K562 (cell line): ENCODE measurements around the gene TUBGCP6. TPM values are rescaled to one million over a fixed set of nuclear protein-coding genes. Genes with fewer than 3 reads are reported as not detected.

ENCODE experiments used
- ATAC-seq: fragments of 200-7000 bp; cut with Tn5 transposase; 3 replicates; pipeline ENCODE4 v1.9.1; 2020; ENCODE audit warnings: moderate library complexity
- BruUV-seq: library from RNA; stranded (reverse); fragments of 400-500 nt; replicated peaks from 2 replicates; lab custom pipeline; 2021; lab: Mats Ljungman, UMichigan
- CTCF ChIA-PET: fragments of 300-600 bp; formaldehyde crosslinking; extraction: SDS; loops from one replicate; lab custom pipeline; 2021; ENCODE audit warnings: low intra/inter-chr PET ratio; lab: Yijun Ruan, JAX
- POLR2A ChIA-PET: fragments of 300-600, 350-650 bp; sonication (Branson Sonifier 250); formaldehyde crosslinking; extraction: SDS; loops from one replicate; lab custom pipeline; 2021; ENCODE audit warnings: antibody characterized with exemption, inconsistent platforms; lab: Yijun Ruan, JAX
- DNase-seq, 4 experiments: peaks; one replicate each; pipeline versions ENCODE4 v3.0.0 to v3.0.0-alpha.2; 2011 to 2018; ENCODE audit warnings: low spot score in 3 of 4, mixed read lengths in 3 of 4; ENCODE audit errors: extremely low read depth in 1 of 4
- FAIRE-seq: peaks from 2 replicates; lab custom pipeline; 2011; peaks lifted over from hg19 to GRCh38; lab: Jason Lieb, UNC
- H2AFZ ChIP-seq: 2 replicates; pipeline ENCODE4 v1.6.0; 2011; ENCODE audit warnings: low read depth, low read length, control low read depth, inconsistent platforms
- H3K27ac ChIP-seq: fragments of 200-600 bp; 3 replicates; pipeline ENCODE4 v1.8.0; 2011; ENCODE audit warnings: low read depth, mild to moderate bottlenecking, control low read depth, inconsistent platforms, low read length, moderate library complexity, mixed read lengths; ENCODE audit errors: extremely low read depth
- H3K27me3 ChIP-seq, 2 experiments: fragments of 300-600 bp in 1 of 2; 2 replicates in 1 of 2; 3 replicates in 1 of 2; pipeline versions ENCODE4 v1.6.0 to v1.8.0; 2011; ENCODE audit warnings: inconsistent platforms in 2 of 2, low read length in 2 of 2, mild to moderate bottlenecking in 1 of 2, mixed read lengths in 1 of 2, moderate library complexity in 1 of 2; ENCODE audit not compliant: control insufficient read depth in 2 of 2, insufficient read depth in 2 of 2
- H3K36me3 ChIP-seq: fragments of 300-600 bp; 3 replicates; pipeline ENCODE4 v1.8.0; 2011; ENCODE audit warnings: mild to moderate bottlenecking, low read length, inconsistent platforms; ENCODE audit not compliant: control insufficient read depth, insufficient read depth
- H3K4me1 ChIP-seq, 2 experiments: fragments of 200-600 bp in 1 of 2; replicated peaks in 1 of 2; 2 replicates in 1 of 2; 3 replicates in 1 of 2; pipeline versions ENCODE4 v1.5.1 to v1.8.0; 2011; ENCODE audit warnings: inconsistent platforms in 2 of 2, low read length in 2 of 2, mild to moderate bottlenecking in 1 of 2, mixed read lengths in 1 of 2, moderate library complexity in 1 of 2; ENCODE audit not compliant: control insufficient read depth in 2 of 2, insufficient read depth in 2 of 2
- H3K4me2 ChIP-seq: 2 replicates; pipeline ENCODE4 v1.6.1; 2011; ENCODE audit warnings: low read length, control low read depth, inconsistent platforms, mixed read lengths; ENCODE audit not compliant: insufficient read depth
- H3K4me3 ChIP-seq: fragments of 200-600 bp; sonication (generic), shearing (Covaris generic); 2 replicates; pipeline ENCODE4 v1.5.1; 2016; ENCODE audit warnings: control low read depth, inconsistent platforms
- H3K79me2 ChIP-seq: fragments of 200-600 bp; 3 replicates; pipeline ENCODE4 v1.8.0; 2011; ENCODE audit warnings: low read length, inconsistent platforms; ENCODE audit not compliant: control insufficient read depth, insufficient read depth
- H3K9ac ChIP-seq, 2 experiments: 2 replicates each; pipeline versions ENCODE4 v1.6.0 to v1.6.1; 2011; ENCODE audit warnings: low read depth in 2 of 2, low read length in 2 of 2, control low read depth in 1 of 2, inconsistent platforms in 1 of 2, mild to moderate bottlenecking in 1 of 2, mixed read lengths in 1 of 2; ENCODE audit not compliant: insufficient read depth in 1 of 2
- H3K9me1 ChIP-seq: one replicate; pipeline ENCODE4 v1.6.0; 2011; ENCODE audit warnings: inconsistent platforms, mild to moderate bottlenecking, low read length, moderate library complexity; ENCODE audit not compliant: control insufficient read depth, insufficient read depth
- H3K9me3 ChIP-seq: replicated peaks from 2 replicates; pipeline ENCODE4 v1.5.1; 2011; ENCODE audit warnings: low read depth, low read length, inconsistent platforms; ENCODE audit not compliant: control insufficient read depth, insufficient read depth
- H4K20me1 ChIP-seq: replicated peaks from 2 replicates; pipeline ENCODE4 v1.6.1; 2011; ENCODE audit warnings: low read length, inconsistent platforms, mixed read lengths; ENCODE audit not compliant: control insufficient read depth, insufficient read depth
- POLR2A ChIP-seq: fragments of 450-650 bp; conservative IDR thresholded peaks from 2 replicates; pipeline ENCODE4 v1.6.1; 2016
- POLR2G ChIP-seq: fragments of 200-400 bp; formaldehyde crosslinking; IDR thresholded peaks from 2 replicates; pipeline ENCODE4 v1.6.1; 2017; ENCODE audit warnings: low read depth, mild to moderate bottlenecking, antibody characterized with exemption, low read length, moderate library complexity
- POLR3G ChIP-seq: IDR thresholded peaks from 2 replicates; pipeline ENCODE4 v1.6.1; 2011; ENCODE audit not compliant: insufficient read length, insufficient replicate concordance; ENCODE audit errors: extremely low read depth
- RBFOX2 ChIP-seq: fragments of 200-400 bp; formaldehyde crosslinking; IDR thresholded peaks from 2 replicates; pipeline ENCODE4 v1.6.1; 2017; ENCODE audit warnings: low read depth, mild to moderate bottlenecking, low read length, moderate library complexity
- TCF7L2 ChIP-seq: fragments of 150-350 bp; IDR thresholded peaks from 2 replicates; pipeline ENCODE4 v1.6.1; 2016; ENCODE audit warnings: low read depth, mild to moderate bottlenecking, low read length, moderate library complexity
- WGBS: fragments of 100-300 bp; shearing (Covaris generic); methylation state at CpG from one replicate; pipeline ENCODE4 v1.1.6; 2016; ENCODE audit warnings: low coverage, mixed read lengths; ENCODE audit not compliant: insufficient coverage; ENCODE audit errors: missing lambda C conversion rate; 5-methylcytosine and 5-hydroxymethylcytosine counted together
- in situ Hi-C: fragments of 300-500 bp; cut with MboI; formaldehyde crosslinking; loops from 4 replicates; pipeline ENCODE4 v1.15.0; 2018; ENCODE audit warnings: inconsistent platforms, mixed read lengths
- intact Hi-C: fragments of 100-400 bp; cut with micrococcal nuclease; formaldehyde crosslinking; loops from 2 replicates; pipeline ENCODE4 v1.14.2; 2022
- polyA plus RNA-seq, 8 experiments: library from polyadenylated mRNA; depleted of rRNA in 4 of 8; stranded (reverse) in 5 of 8; unstranded in 3 of 8; fragments of >200 nt; fragmentation: Nextera tagmentation in 2 of 8; fragmentation: Illumina TruSeq in 1 of 8; extraction: Ambion mirVana in 2 of 8; extraction: Trizol in 1 of 8; gene quantifications; 2 replicates each; pipeline versions ENCODE4 v1.2.1 to v1.2.3, GENCODE V29; 2011 to 2014; ENCODE audit warnings: inconsistent platforms in 1 of 8, missing spikeins in 1 of 8
- total RNA-seq, 7 experiments: library from RNA; depleted of rRNA in 6 of 7; stranded (reverse); fragments of >200 nt in 6 of 7; fragmentation: Illumina TruSeq in 2 of 7; extraction: Trizol in 2 of 7; gene quantifications; 2 replicates each; pipeline versions ENCODE4 v1.2.1 to v1.2.3, GENCODE V29; 2011 to 2021; ENCODE audit warnings: low replicate concordance in 1 of 7

Gene TUBGCP6
- total and polyA plus RNA-seq, 9 of the 15 experiments (the other 6 are each of a cell fraction or from before 2014, with no cell fraction given): 0.76 to 33.0 (median 10.1) TPM

DNA sequence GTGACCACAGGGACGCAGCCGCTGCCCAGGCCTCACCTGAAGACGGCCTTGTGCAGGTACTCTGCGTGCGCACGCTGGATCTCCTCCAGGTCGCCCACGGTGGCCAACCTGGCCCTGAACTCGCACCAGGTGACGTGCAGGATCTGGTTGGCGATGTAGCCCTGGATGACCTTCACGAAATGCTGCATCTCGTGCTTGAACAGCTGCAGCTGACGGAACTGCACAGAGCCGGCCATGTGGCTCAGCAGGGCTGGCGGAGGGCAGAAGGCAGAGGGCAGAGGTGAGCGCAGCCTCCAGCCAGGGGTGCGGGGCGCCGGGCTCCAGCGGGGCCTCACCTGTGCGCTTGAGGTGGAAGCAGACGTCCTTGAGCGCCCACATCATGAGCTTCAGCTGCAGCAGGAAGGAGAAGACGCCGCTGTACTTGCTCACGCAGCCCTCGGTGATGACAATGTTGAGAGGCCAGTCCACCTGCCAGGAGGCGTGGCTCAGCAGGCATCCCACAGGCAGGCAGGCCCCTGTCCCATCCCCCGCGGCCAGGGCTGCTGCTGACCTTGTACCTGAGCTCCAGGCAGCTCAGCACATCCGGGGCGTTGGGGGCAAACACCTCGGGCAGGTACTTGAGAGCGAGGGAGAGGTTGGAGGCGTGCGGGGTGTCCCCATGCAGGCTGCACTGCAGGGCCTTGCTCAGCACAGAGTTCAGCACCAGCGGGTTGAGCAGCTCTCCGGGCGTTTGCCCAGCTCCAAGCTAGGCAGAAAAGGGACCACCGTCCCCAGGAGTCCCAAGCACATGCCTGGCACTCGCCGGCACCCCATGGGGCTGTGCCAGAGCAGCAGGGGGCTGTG lies 26.4 kb downstream of the TUBGCP6 start:
- Histone ChIP-seq H3K9ac (no peak overlapping the region), H3K36me3 (peaks cover 88% of the 10 kb centered on the region; the same call in 2 of the 3 replicates), H4K20me1 (no peaks in the 10 kb centered on the region), H3K27me3 (no peaks in the 10 kb centered on the region), H3K79me2 (peaks cover 9% of the 10 kb centered on the region; the same call in 2 of the 3 replicates), H3K4me3 (no peak overlapping the region), H3K4me2 (no peak overlapping the region), H2AFZ (no peak overlapping the region), H3K27ac (no peak overlapping the region), H3K4me1 (peaks cover 0 to 30% of the 10 kb centered on the region in 2 experiments; a peak in 3 of 5 replicates), H3K9me3 (0 out of 2 replicates have a peak, but pooled peaks cover 1% of the 10 kb centered on the region), H3K9me1 (no peaks in the 10 kb centered on the region)
- ChIA-PET POLR2A (interaction anchor here (0.7 to 1.1 kb wide), 2 partner anchors 9 to 21 kb away, joined by 3 to 4 read pairs; no protein-coding TSS in a partner anchor), CTCF (no interaction called here)
- intact Hi-C loops: no loop called here
- ATAC-seq: no peak
- 98% methylated on average over 14 of the region's 43 CpGs for WGBS
- in situ Hi-C loops: no loop called here
- BruUV-seq: no TSS peak
- FAIRE-seq: no peak
- DNase-seq: no peak
- peak; percentile 18; the same call in 1 of the 2 replicates for TF ChIP-seq RBFOX2
- TF ChIP-seq POLR2A: 0 out of 2 replicates have a peak, but pooled peaks have one; percentile 16
- no peak for TF ChIP-seq POLR3G
- TF ChIP-seq POLR2G: peak; percentile 60
- TF ChIP-seq TCF7L2: no peak
